Hepatocyte (in vitro differentiated cells): ENCODE data around the gene VPS41. TPM values are rescaled to one million over a fixed set of nuclear protein-coding genes. Genes with fewer than 3 reads are reported as not detected.

ENCODE experiments used
- DNase-seq: peaks from one replicate; pipeline ENCODE4 v3.0.0-alpha.2; 2016; ENCODE audit warnings: low spot score
- H2AFZ ChIP-seq: fragments of 200-600 bp; sonication (generic); 2 replicates; pipeline ENCODE4 v1.6.0; 2016; ENCODE audit warnings: antibody characterized with exemption, mild to moderate bottlenecking
- H3K27ac ChIP-seq: fragments of 200-600 bp; sonication (generic); 2 replicates; pipeline ENCODE4 v1.5.1; 2016; ENCODE audit warnings: mild to moderate bottlenecking
- H3K27me3 ChIP-seq: fragments of 200-600 bp; sonication (generic); 2 replicates; pipeline ENCODE4 v1.6.1; 2016
- H3K36me3 ChIP-seq: fragments of 200-600 bp; sonication (generic); replicated peaks from 2 replicates; pipeline ENCODE4 v1.5.1; 2016; ENCODE audit warnings: low read depth; ENCODE audit not compliant: insufficient read depth
- H3K4me1 ChIP-seq: fragments of 200-600 bp; sonication (generic); 2 replicates; pipeline ENCODE4 v1.5.1; 2016; ENCODE audit warnings: mild to moderate bottlenecking, moderate library complexity; ENCODE audit not compliant: insufficient read depth
- H3K4me2 ChIP-seq: fragments of 200-600 bp; sonication (generic); 2 replicates; pipeline ENCODE4 v1.6.0; 2016
- H3K4me3 ChIP-seq: fragments of 200-600 bp; sonication (generic); 2 replicates; pipeline ENCODE4 v1.5.1; 2016; ENCODE audit warnings: mild to moderate bottlenecking
- H3K79me2 ChIP-seq: fragments of 200-600 bp; sonication (generic); 2 replicates; pipeline ENCODE4 v1.6.0; 2017; ENCODE audit warnings: mild to moderate bottlenecking
- H3K9me2 ChIP-seq: fragments of 200-600 bp; sonication (generic); replicated peaks from 2 replicates; pipeline ENCODE4 v1.6.0; 2017; ENCODE audit warnings: mild to moderate bottlenecking; ENCODE audit not compliant: insufficient read depth
- H3K9me3 ChIP-seq: fragments of 200-600 bp; sonication (generic); 2 replicates; pipeline ENCODE4 v1.5.1; 2016; ENCODE audit warnings: low read depth, mild to moderate bottlenecking
- H4K20me1 ChIP-seq: fragments of 200-600 bp; sonication (generic); 2 replicates; pipeline ENCODE4 v1.6.0; 2016; ENCODE audit warnings: mild to moderate bottlenecking; ENCODE audit not compliant: insufficient read depth, poor library complexity, severe bottlenecking
- CTCF ChIP-seq: fragments of 200-600 bp; sonication (generic); IDR thresholded peaks from 2 replicates; pipeline ENCODE4 v1.5.1; 2016; ENCODE audit warnings: antibody characterized with exemption, mild to moderate bottlenecking; ENCODE audit not compliant: poor library complexity
- EZH2 ChIP-seq: fragments of 200-600 bp; sonication (generic); IDR thresholded peaks from 2 replicates; pipeline ENCODE4 v1.6.1; 2016; ENCODE audit warnings: antibody characterized with exemption, mild to moderate bottlenecking, borderline replicate concordance
- EZH2phosphoT487 ChIP-seq: fragments of 200-600 bp; sonication (generic); IDR thresholded peaks from one replicate; pipeline ENCODE4 v1.6.1; 2018; ENCODE audit warnings: antibody characterized with exemption, mild to moderate bottlenecking, low read depth, moderate library complexity; ENCODE audit not compliant: unreplicated experiment, severe bottlenecking
- WGBS: methylation state at CpG from one replicate; pipeline ENCODE4 v1.1.6; 2016; ENCODE audit warnings: low lambda C conversion rate; ENCODE audit errors: missing lambda C conversion rate; 5-methylcytosine and 5-hydroxymethylcytosine counted together
- polyA plus RNA-seq: library from polyadenylated mRNA; unstranded; fragments of >200 nt; fragmentation: Nextera tagmentation; extraction: Ambion mirVana; gene quantifications from 2 replicates; pipeline ENCODE4 v1.2.1, GENCODE V29; 2016
- total RNA-seq: library from RNA; depleted of rRNA; stranded (reverse); fragments of >200 nt; gene quantifications from 2 replicates; pipeline ENCODE4 v1.2.3, GENCODE V29; 2014

The VPS41 gene
- total and polyA plus RNA-seq, 2 experiments from 2014 or later: 40.1 to 70.9 TPM

- Histone ChIP-seq H2AFZ (no peak overlapping the region), H3K27me3 (no peaks in the 10 kb centered on the region), H4K20me1 (no peaks in the 10 kb centered on the region), H3K4me3 (no peak overlapping the region), H3K4me2 (no peak overlapping the region), H3K4me1 (no peaks in the 10 kb centered on the region), H3K27ac (no peak overlapping the region), H3K79me2 (peaks cover 4% of the 10 kb centered on the region), H3K9me3 (no peaks in the 10 kb centered on the region), H3K36me3 (no peaks in the 10 kb centered on the region), H3K9me2 (no peaks in the 10 kb centered on the region)
- no peak for DNase-seq
- WGBS: 35% methylated on average over 1 of the region's 1 CpG
- TF ChIP-seq EZH2 (no peak), EZH2phosphoT487 (no peak), CTCF (no peak)
These were observed 75.7 kb downstream of the VPS41 start for GRCh38 chr7:38833329-38833728.

- Histone ChIP-seq H3K9me3 (no peaks in the 10 kb centered on the region), H3K4me3 (no peak overlapping the region), H3K9me2 (no peaks in the 10 kb centered on the region), H3K79me2 (peaks cover 5% of the 10 kb centered on the region), H3K27ac (no peak overlapping the region), H2AFZ (no peak overlapping the region), H3K4me2 (no peak overlapping the region), H3K36me3 (no peaks in the 10 kb centered on the region), H3K4me1 (no peaks in the 10 kb centered on the region), H3K27me3 (no peaks in the 10 kb centered on the region), H4K20me1 (no peaks in the 10 kb centered on the region)
- no peak for DNase-seq
- 91% methylated on average over 6 of the region's 6 CpGs for WGBS
- no peak for TF ChIP-seq EZH2
- TF ChIP-seq CTCF: no peak
- TF ChIP-seq EZH2phosphoT487: no peak
These were observed 77.6 kb downstream of the VPS41 start for GRCh38 chr7:38831259-38831996.

- no peak for DNase-seq
- no peak overlapping the region for H3K27ac ChIP-seq
These were observed 78.2 kb downstream of the VPS41 start for GRCh38 chr7:38830826-38831225.

More at GRCh38 chr7:38830826-38831225, 78.2 kb downstream of the VPS41 start:
- H3K36me3 ChIP-seq: no peaks in the 10 kb centered on the region
- no peaks in the 10 kb centered on the region for H4K20me1 ChIP-seq
- 97% methylated on average over 2 of the region's 2 CpGs for WGBS
- no peaks in the 10 kb centered on the region for H3K9me2 ChIP-seq
- H3K27me3 ChIP-seq: no peaks in the 10 kb centered on the region
- H3K4me1 ChIP-seq: no peaks in the 10 kb centered on the region
- no peak overlapping the region for H3K4me3 ChIP-seq
- H2AFZ ChIP-seq: no peak overlapping the region
- TF ChIP-seq EZH2 (no peak), EZH2phosphoT487 (no peak), CTCF (no peak)
- no peak overlapping the region for H3K4me2 ChIP-seq
- H3K79me2 ChIP-seq: peaks cover 6% of the 10 kb centered on the region
- H3K9me3 ChIP-seq: no peaks in the 10 kb centered on the region
